Left ventricle myocardium inferior (tissue), 1 donor: Measurements from ENCODE around the gene HAPLN2. TPM values are rescaled to one million over a fixed set of nuclear protein-coding genes. Genes with fewer than 3 reads are reported as not detected.

Experiments used
- DNase-seq: peaks from one replicate; pipeline ENCODE4 v3.0.0-alpha.2; 2020
- H3K27ac ChIP-seq: fragments of 200-600 bp; replicated peaks from 2 replicates; pipeline ENCODE4 v1.8.0; 2021
- H3K27me3 ChIP-seq: fragments of 200-600 bp; 2 replicates; pipeline ENCODE4 v1.8.0; 2021; ENCODE audit warnings: low read depth
- H3K36me3 ChIP-seq: fragments of 200-600 bp; 2 replicates; pipeline ENCODE4 v1.8.0; 2021
- H3K4me1 ChIP-seq: fragments of 200-600 bp; 2 replicates; pipeline ENCODE4 v1.8.0; 2021
- H3K4me3 ChIP-seq: fragments of 200-600 bp; 2 replicates; pipeline ENCODE4 v1.8.0; 2021; ENCODE audit warnings: mild to moderate bottlenecking, moderate library complexity
- H3K9me3 ChIP-seq: fragments of 200-600 bp; replicated peaks from 2 replicates; pipeline ENCODE4 v1.8.0; 2021
- intact Hi-C: fragments of 100-400 bp; cut with micrococcal nuclease; formaldehyde crosslinking; loops from one replicate; pipeline ENCODE4 v1.11.0; 2022
- total RNA-seq: library from RNA; stranded (reverse); fragmentation: NEBNext Ultra II Directional; extraction: Animal tissue kit (Norgen Biotek cat#: 25700); gene quantifications from one replicate; pipeline ENCODE4 v1.2.1, GENCODE V29; 2021
- TF ChIP-seq, protein P1 (sequence below): fragments of 200-600 bp; IDR thresholded peaks from 2 replicates; pipeline ENCODE4 v1.8.0; 2021; ENCODE audit warnings: antibody characterized with exemption, mild to moderate bottlenecking, borderline replicate concordance
- donor health status: DM: no; HTN: yes; CAD: no; lungs with severe emphysema.

Gene HAPLN2
- total RNA-seq, 1 donor from 2014 or later, result 1.2 TPM

DNA sequence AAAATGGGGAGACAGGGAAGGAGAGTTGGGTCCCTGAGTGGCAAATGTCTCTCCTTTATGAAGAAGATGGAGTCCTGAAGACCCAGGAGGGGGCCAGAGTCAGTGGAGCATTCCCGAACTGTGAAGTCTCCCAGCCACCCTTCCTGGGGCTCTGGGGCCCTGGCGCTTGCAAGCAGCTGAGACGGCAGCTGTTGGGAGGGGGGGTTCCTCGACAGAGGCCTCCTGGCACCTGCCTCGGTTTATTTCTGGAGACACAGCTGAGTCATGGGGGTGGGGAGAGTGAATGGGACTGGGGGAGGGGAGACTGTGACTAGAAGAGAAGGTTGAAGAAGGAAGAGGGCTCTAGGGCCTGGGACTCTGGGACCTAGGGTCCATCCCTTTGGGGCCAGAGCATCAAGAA lies 44.0 kb downstream of the HAPLN2 start:
- H3K9me3 ChIP-seq, result no peaks in the 10 kb centered on the region
- DNase-seq, result peak; percentile 50
- intact Hi-C loops, result no loop called here
- H3K4me3 ChIP-seq, result no peak overlapping the region
- peaks cover 94% of the 10 kb centered on the region for H3K4me1 ChIP-seq
- H3K27ac ChIP-seq, result peak overlapping the region; percentile 96
- H3K36me3 ChIP-seq, result no peaks in the 10 kb centered on the region
- TF ChIP-seq, protein P1, sequence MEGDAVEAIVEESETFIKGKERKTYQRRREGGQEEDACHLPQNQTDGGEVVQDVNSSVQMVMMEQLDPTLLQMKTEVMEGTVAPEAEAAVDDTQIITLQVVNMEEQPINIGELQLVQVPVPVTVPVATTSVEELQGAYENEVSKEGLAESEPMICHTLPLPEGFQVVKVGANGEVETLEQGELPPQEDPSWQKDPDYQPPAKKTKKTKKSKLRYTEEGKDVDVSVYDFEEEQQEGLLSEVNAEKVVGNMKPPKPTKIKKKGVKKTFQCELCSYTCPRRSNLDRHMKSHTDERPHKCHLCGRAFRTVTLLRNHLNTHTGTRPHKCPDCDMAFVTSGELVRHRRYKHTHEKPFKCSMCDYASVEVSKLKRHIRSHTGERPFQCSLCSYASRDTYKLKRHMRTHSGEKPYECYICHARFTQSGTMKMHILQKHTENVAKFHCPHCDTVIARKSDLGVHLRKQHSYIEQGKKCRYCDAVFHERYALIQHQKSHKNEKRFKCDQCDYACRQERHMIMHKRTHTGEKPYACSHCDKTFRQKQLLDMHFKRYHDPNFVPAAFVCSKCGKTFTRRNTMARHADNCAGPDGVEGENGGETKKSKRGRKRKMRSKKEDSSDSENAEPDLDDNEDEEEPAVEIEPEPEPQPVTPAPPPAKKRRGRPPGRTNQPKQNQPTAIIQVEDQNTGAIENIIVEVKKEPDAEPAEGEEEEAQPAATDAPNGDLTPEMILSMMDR, result no peak
- peaks cover under 1% of the 10 kb centered on the region for H3K27me3 ChIP-seq

DNA sequence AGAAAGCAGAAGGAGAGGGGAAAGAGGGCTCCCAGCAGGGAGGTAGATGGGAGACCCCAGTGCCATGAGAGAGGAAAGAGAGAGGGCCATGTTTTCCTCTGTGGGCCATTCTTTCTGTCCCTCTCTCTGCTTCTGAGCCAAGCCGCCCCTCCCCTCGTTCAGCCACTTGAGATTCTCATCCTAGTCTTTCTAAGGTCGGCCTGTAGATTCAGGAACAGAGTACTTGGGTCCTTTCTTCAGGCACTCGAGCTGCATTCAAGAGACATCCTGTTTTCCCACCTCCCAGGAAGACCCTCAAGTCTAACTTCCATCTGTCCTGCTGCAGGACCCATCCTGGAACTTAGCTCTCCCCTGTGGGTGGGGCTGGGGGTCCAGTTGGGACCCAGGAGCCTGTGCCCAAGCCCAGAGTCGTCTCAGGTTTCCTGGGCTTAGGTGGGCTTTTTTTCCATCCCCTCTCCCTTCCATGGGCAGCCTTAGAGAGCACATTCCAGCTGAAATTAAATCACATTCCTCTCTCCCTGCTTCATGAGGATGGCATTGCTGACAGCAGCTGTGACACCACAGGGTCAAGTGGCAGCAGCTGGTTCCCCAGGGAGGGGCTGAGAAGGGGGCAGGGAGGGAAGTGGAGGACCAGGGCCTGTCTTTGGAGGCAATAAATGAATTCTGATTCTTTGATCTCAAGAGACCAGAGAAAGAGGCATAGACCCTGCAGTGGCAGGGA lies 45.0 kb downstream of the HAPLN2 start:
- no peak for DNase-seq
- Histone ChIP-seq H3K4me3 (peak overlapping the region; percentile 47), H3K4me1 (peaks cover 99% of the 10 kb centered on the region), H3K36me3 (no peaks in the 10 kb centered on the region), H3K27ac (peak overlapping the region; percentile 96), H3K9me3 (no peaks in the 10 kb centered on the region), H3K27me3 (no peaks in the 10 kb centered on the region)
- intact Hi-C loops, result no loop called here
- TF ChIP-seq, protein P1, result no peak

DNA sequence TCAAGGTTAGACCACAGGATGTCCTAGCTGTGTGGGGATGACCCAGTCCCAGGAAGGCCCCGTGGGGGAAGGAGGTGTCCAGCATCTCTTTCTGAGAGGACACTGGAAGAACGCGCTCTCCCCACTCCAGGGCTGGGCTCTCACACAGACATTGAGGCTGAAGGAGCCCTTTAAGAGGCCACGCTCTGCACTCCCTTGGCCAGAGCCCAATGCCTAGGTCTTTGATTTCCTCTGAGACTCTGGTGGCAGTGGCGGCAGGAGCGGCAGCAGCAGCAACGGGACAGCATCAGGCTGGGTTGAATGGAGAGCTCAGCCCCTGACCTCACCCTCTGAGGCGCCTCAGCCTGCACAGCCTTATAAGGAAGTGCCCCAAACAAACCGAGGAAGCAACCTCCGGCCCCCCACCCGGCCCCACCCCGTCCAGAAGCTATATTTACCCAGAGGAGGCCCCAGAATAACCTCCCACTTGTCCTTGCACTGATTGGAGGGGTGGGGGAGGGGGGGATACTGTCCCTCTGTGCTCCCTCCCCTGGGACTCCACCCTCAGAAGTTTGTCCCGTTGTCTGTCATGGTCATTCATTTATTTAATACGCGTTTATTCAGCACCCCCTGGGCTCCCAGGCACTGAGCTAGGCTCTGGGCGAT lies 45.7 kb downstream of the HAPLN2 start:
- peaks cover 99% of the 10 kb centered on the region for H3K4me1 ChIP-seq
- DNase-seq, result peak; percentile 82
- H3K36me3 ChIP-seq, result no peaks in the 10 kb centered on the region
- H3K4me3 ChIP-seq, result peak overlapping the region; percentile 47
- intact Hi-C loops, result no loop called here
- H3K27me3 ChIP-seq, result no peaks in the 10 kb centered on the region
- peak overlapping the region; percentile 96 for H3K27ac ChIP-seq
- H3K9me3 ChIP-seq, result no peaks in the 10 kb centered on the region
- TF ChIP-seq, protein P1, result no peak

DNA sequence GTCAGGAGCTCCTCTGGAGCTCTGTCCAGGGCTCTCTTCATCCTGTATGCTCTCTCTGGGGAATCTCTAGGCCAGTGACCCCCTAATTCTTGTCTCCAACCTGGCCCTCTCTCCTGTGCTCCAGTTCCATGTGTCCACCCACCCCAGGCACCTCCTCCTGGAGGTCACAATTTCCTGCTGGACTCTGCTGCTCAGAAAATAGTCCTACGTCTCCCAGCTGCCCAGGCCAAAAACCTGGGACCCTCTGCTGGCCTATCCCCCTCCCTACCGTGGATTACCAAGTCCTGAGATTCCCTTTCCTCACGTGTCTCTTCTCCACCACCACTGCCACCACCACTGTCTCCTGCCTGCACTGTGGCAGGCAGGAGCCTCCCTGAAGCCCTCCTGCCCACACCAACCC lies 46.3 kb downstream of the HAPLN2 start:
- intact Hi-C loops, result no loop called here
- Histone ChIP-seq H3K27me3 (no peaks in the 10 kb centered on the region), H3K4me3 (peak overlapping the region; percentile 37), H3K4me1 (peaks cover 100% of the 10 kb centered on the region), H3K27ac (peak overlapping the region; percentile 96), H3K9me3 (no peaks in the 10 kb centered on the region), H3K36me3 (no peaks in the 10 kb centered on the region)
- TF ChIP-seq, protein P1, result no peak
- DNase-seq, result no peak

DNA sequence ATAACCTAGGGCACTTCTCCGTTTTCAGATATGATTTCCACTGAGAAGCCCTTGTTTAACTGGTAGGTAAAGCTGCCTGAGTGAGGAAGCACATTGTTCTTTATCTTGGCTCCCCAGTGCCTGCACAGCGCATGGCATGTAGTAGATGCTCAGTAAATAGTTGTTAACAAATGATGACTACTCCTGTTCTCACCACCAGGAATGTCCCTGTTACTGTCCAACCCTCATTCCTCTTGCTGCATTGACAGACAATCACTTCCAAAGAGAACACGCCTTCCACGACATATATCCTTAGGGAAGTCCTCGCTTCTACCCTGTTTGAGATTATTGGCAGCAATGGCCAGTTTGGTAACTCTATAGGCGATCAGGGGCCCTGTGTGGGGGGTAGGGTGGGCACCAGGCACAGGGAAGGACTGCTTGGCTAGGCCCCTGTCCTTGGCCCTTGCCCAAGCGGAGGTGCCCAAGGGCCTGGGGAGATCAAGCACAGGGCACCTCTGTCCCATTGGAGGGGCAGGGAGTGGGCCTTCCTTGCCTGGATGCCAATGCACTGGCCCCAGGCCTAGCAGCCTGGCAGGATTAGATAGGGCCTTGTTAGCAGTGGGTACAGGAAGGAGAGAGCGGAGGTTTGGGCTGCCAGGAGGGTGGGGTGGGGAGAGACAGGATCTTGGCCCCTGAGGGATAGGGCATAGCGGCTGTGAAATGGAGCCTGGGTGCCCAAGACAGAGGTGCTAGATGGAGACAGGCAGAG lies 47.8 kb downstream of the HAPLN2 start:
- TF ChIP-seq, protein P1, result no peak
- no peaks in the 10 kb centered on the region for H3K27me3 ChIP-seq
- peak overlapping the region; percentile 96 for H3K27ac ChIP-seq
- H3K36me3 ChIP-seq, result peaks cover 8% of the 10 kb centered on the region
- intact Hi-C loops, result no loop called here
- H3K4me3 ChIP-seq, result no peak overlapping the region
- no peaks in the 10 kb centered on the region for H3K9me3 ChIP-seq
- DNase-seq, result no peak
- H3K4me1 ChIP-seq, result peaks cover 100% of the 10 kb centered on the region
